ENCODE measurements around the gene ADAMTS2. TPM values are rescaled to one million over a fixed set of nuclear protein-coding genes. Genes with fewer than 3 reads are reported as not detected.

Gene ADAMTS2
- total and polyA plus RNA-seq, 2 of the 8 experiments (the other 6 are each of a cell fraction or from before 2014, with no cell fraction given) = 6.6 to 7.3 TPM

DNA sequence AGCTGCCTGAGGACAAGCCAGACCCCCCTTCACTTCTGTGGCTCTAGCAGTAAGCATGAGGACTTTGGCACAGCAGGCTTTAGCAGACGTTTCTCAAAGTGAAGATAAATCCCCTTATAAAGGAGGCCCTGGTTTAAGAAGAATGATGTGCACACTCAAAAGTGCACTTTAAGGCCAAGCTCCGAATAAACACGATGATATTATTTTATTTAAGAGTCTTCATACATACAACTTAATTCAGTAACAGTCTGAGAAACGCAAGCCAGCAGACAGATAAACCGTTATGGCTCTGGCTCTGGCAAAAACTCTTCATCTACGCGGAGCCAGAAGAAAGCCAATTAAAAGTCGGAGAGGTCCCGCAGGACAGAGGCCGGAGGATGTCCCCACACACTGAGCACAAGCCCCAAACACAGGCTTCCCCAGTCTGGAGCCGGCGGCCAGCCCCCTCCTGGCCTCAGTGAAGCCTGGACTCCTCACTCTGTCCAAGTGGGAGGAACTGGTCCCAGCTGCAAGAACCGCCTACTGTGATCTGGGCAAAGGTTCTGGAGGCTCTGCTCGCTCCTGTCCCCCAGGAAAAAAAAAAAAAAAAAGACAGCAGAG is 44.6 kb downstream of the ADAMTS2 start:
- Histone ChIP-seq H3K4me3 (ENCODE audit: extremely low read depth in 1 of 4, insufficient read depth in 2 of 4, low read depth in 3 of 4, low read length in 4 of 4) (no peak overlapping the region), H3K4me1 (replicated peaks in 1 of 4; ENCODE audit: control insufficient read depth in 3 of 4, insufficient read depth in 4 of 4, low read length in 3 of 4) (no peaks in the 10 kb centered on the region; a peak in 1 of 7 replicates), H3K27ac (ENCODE audit: low read depth, low read length) (no peak overlapping the region), H3K79me2 (ENCODE audit: control insufficient read depth in 1 of 2, insufficient read depth in 2 of 2, low read length in 2 of 2) (no peaks in the 10 kb centered on the region), H3K14ac (ENCODE audit: insufficient read length) (no peak overlapping the region), H2BK120ac (replicated peaks; ENCODE audit: low read depth, low read length) (no peak overlapping the region), H2AK5ac (ENCODE audit: low read depth, low read length) (no peak overlapping the region), H3K79me1 (ENCODE audit: low read depth, low read length) (no peaks in the 10 kb centered on the region; the same call in 1 of the 2 replicates), H2BK12ac (ENCODE audit: low read depth, low read length) (no peak overlapping the region), H2AFZ (ENCODE audit: low read length) (no peak overlapping the region), H3K9ac (replicated peaks in 1 of 4; ENCODE audit: extremely low read depth in 1 of 4, low read depth in 3 of 4, low read length in 3 of 4) (no peak overlapping the region), H3K23me2 (ENCODE audit: low read depth, low read length) (no peaks in the 10 kb centered on the region), H2BK15ac (ENCODE audit: low read length) (no peak overlapping the region), H3K23ac (ENCODE audit: insufficient read length) (no peak overlapping the region), H4K8ac (ENCODE audit: extremely low read depth, insufficient read depth, low read length) (no peak overlapping the region), H3K56ac (replicated peaks; ENCODE audit: insufficient read length, low read depth, low read length) (no peak overlapping the region), H3K27me3 (replicated peaks in 1 of 4; ENCODE audit: control insufficient read depth in 3 of 4, extremely low read depth in 1 of 4, insufficient read depth in 3 of 4, low read length in 3 of 4) (no peaks in the 10 kb centered on the region), H3K4ac (replicated peaks; ENCODE audit: insufficient read length, low read depth, low read length) (no peak overlapping the region), H2BK20ac (ENCODE audit: low read length) (no peak overlapping the region), H3K36me3 (ENCODE audit: control insufficient read depth in 2 of 4, insufficient read depth in 4 of 4, low read length in 3 of 4) (no peaks in the 10 kb centered on the region), H4K5ac (ENCODE audit: insufficient read length, low read depth, low read length) (no peak overlapping the region), H3K4me2 (ENCODE audit: insufficient read depth in 1 of 2, low read depth in 2 of 2, low read length in 2 of 2) (no peak overlapping the region), H3K18ac (ENCODE audit: extremely low read depth, low read length) (no peak overlapping the region), H3K9me3 (ENCODE audit: insufficient read depth in 2 of 2, low read depth in 1 of 2, low read length in 1 of 2) (no peaks in the 10 kb centered on the region), H4K20me1 (replicated peaks in 1 of 2; ENCODE audit: control insufficient read depth in 1 of 2, insufficient read depth in 2 of 2, low read length in 2 of 2) (no peaks in the 10 kb centered on the region), H4K91ac (replicated peaks; ENCODE audit: insufficient read length, low read length) (no peak overlapping the region), H2BK5ac (ENCODE audit: low read depth, low read length) (no peak overlapping the region)
- POLR2A ChIA-PET (ENCODE audit: partially characterized antibody) = no interaction called here
- 87% methylated on average over 13 of the region's 14 CpGs; no CpG with 5 or more reads in 1 of the 2 experiments for WGBS, 2 experiments (ENCODE audit: extremely low coverage in 1 of 2, insufficient coverage in 1 of 2, insufficient read length in 1 of 2, insufficient replicate concordance in 2 of 2, low coverage in 1 of 2, low lambda C conversion rate in 2 of 2, missing lambda C conversion rate in 1 of 2)
- CTCF ChIA-PET (ENCODE audit: partially characterized antibody) = no interaction called here
- no peak for FAIRE-seq
- DNase-seq (ENCODE audit: low read depth in 1 of 2, low spot score in 2 of 2) = no peak
- TF ChIP-seq, protein P1, sequence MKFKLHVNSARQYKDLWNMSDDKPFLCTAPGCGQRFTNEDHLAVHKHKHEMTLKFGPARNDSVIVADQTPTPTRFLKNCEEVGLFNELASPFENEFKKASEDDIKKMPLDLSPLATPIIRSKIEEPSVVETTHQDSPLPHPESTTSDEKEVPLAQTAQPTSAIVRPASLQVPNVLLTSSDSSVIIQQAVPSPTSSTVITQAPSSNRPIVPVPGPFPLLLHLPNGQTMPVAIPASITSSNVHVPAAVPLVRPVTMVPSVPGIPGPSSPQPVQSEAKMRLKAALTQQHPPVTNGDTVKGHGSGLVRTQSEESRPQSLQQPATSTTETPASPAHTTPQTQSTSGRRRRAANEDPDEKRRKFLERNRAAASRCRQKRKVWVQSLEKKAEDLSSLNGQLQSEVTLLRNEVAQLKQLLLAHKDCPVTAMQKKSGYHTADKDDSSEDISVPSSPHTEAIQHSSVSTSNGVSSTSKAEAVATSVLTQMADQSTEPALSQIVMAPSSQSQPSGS (IDR thresholded peaks at IDR 0.05; ENCODE audit: low read length) = no peak
- TF ChIP-seq SP4 (IDR thresholded peaks at IDR 0.05; ENCODE audit: low read length) = no peak
- TF ChIP-seq HDAC2 (IDR thresholded peaks at IDR 0.05; ENCODE audit: borderline replicate concordance in 1 of 2, low read depth in 2 of 2, low read length in 2 of 2) = no peak
- TF ChIP-seq RNF2 (IDR thresholded peaks at IDR 0.05; ENCODE audit: borderline replicate concordance, low read depth, low read length, missing control alignments, poor library complexity, severe bottlenecking) = no peak
- TF ChIP-seq MAFK (IDR thresholded peaks at IDR 0.05; ENCODE audit: low read depth, low read length) = no peak
- no peak for TF ChIP-seq RBBP5 (IDR thresholded peaks at IDR 0.05; ENCODE audit: borderline replicate concordance, low read depth, low read length)
- TF ChIP-seq NRF1 (IDR thresholded peaks at IDR 0.05; ENCODE audit: low read depth, low read length) = no peak
- TF ChIP-seq YY1 (IDR thresholded peaks at IDR 0.05; ENCODE audit: low read depth, low read length) = no peak
